BE2C (cell line): ENCODE data around the gene NR3C1.

ENCODE experiments used
- DNase-seq: peaks from one replicate; pipeline ENCODE4 v3.0.0-alpha.2; 2020
- H3K27me3 ChIP-seq: fragments of 250-450 bp; sonication (Bioruptor Pico); 2 replicates; pipeline ENCODE4 v1.5.1; 2020; ENCODE audit warnings: mild to moderate bottlenecking
- H3K36me3 ChIP-seq: fragments of 250-450 bp; sonication (Bioruptor Pico); 2 replicates; pipeline ENCODE4 v1.5.1; 2020; ENCODE audit warnings: mild to moderate bottlenecking
- H3K4me1 ChIP-seq: fragments of 250-450 bp; sonication (Bioruptor Pico); 2 replicates; pipeline ENCODE4 v1.5.1; 2020
- H3K4me3 ChIP-seq: 2 replicates; pipeline ENCODE4 v1.5.1; 2011; ENCODE audit warnings: low read depth, low read length
- H3K9me3 ChIP-seq: fragments of 250-450 bp; sonication (Bioruptor Pico); 2 replicates; pipeline ENCODE4 v1.5.1; 2020
- TF ChIP-seq, protein P1 (sequence below): IDR thresholded peaks from 2 replicates; pipeline ENCODE4 v1.5.1; 2012; ENCODE audit warnings: mild to moderate bottlenecking, low read depth, low read length

Gene NR3C1

DNA sequence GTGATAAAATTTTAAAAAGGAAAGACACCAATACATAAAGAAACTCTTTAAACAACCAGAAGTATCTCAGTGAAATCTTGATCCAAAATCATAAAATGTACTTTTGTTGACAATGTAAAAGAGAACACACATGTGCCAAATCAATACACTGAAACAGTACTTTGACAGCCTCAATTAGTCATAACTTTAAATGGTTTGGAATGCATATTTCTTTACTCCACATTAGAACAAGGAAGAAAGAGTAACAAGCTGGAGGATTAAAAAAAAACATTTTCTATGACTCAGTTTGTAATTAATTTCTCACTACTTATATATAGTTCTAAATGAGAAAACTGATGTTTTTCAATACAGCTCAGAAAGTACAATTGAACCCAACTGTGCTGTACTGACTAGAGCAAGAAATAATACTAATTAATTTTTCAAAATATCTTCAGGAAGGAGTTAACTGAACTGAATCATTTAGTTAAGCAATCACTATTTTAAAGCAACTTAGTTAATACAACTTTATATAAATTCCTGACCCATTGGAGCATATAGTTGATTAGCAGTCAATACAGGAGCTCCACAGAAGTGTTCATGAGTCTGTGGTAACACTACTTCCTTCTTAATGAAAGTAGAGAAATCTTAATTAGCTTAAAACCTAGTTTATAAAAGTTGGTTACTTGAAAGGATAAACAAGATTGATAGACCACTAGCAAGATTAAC lies 101.0 kb downstream of the NR3C1 start:
- H3K4me1 ChIP-seq = no peaks in the 10 kb centered on the region
- no peaks in the 10 kb centered on the region for H3K9me3 ChIP-seq
- TF ChIP-seq, protein P1, sequence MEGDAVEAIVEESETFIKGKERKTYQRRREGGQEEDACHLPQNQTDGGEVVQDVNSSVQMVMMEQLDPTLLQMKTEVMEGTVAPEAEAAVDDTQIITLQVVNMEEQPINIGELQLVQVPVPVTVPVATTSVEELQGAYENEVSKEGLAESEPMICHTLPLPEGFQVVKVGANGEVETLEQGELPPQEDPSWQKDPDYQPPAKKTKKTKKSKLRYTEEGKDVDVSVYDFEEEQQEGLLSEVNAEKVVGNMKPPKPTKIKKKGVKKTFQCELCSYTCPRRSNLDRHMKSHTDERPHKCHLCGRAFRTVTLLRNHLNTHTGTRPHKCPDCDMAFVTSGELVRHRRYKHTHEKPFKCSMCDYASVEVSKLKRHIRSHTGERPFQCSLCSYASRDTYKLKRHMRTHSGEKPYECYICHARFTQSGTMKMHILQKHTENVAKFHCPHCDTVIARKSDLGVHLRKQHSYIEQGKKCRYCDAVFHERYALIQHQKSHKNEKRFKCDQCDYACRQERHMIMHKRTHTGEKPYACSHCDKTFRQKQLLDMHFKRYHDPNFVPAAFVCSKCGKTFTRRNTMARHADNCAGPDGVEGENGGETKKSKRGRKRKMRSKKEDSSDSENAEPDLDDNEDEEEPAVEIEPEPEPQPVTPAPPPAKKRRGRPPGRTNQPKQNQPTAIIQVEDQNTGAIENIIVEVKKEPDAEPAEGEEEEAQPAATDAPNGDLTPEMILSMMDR = no peak
- DNase-seq = no peak
- H3K27me3 ChIP-seq = no peaks in the 10 kb centered on the region
- H3K36me3 ChIP-seq = no peaks in the 10 kb centered on the region
- H3K4me3 ChIP-seq = no peak overlapping the region

DNA sequence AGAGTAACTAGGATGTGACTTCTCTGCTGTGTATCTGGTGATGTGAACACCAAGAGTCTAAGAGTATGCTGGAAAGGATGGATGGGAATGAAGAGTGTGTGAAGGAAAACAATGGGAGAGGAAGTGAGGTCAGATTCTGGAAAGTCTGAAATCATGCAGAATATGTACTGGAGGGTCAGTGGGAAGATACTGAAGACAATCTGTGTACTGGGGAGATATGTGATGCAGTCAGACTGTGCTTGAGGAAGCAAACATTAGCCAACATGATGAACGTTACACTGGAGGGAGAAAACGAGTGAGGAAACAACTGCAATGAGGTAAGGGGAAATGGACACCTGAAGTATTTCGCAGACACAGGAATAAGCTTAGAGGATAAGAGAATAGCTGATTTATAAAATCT lies 105.7 kb downstream of the NR3C1 start:
- Histone ChIP-seq H3K9me3 (no peaks in the 10 kb centered on the region), H3K27me3 (no peaks in the 10 kb centered on the region), H3K4me3 (no peak overlapping the region), H3K36me3 (no peaks in the 10 kb centered on the region), H3K4me1 (no peaks in the 10 kb centered on the region)
- no peak for DNase-seq
- TF ChIP-seq, protein P1 = no peak

DNA sequence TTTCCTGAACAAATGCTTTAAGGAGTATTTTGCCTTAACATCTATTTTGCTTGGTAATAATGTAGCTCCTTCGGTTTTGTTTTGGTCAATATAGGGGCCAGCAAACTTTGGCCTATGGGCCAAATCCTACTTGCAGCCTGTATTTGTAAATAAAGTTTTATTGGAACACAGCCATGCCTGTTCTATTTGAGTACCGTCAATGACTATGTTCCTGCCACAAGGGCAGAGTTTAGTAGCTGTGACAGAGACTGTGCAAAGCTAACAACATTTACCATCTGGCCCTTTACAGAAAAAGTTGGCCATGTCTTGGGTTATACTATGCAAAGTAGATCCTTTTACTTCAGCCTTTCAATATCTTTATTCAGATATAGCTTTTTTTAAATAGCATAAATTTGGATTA lies 113.4 kb downstream of the NR3C1 start:
- H3K4me1 ChIP-seq = no peaks in the 10 kb centered on the region
- no peaks in the 10 kb centered on the region for H3K27me3 ChIP-seq
- no peak for DNase-seq
- no peaks in the 10 kb centered on the region for H3K9me3 ChIP-seq
- TF ChIP-seq, protein P1 = no peak
- H3K4me3 ChIP-seq = no peak overlapping the region
- no peaks in the 10 kb centered on the region for H3K36me3 ChIP-seq

DNA sequence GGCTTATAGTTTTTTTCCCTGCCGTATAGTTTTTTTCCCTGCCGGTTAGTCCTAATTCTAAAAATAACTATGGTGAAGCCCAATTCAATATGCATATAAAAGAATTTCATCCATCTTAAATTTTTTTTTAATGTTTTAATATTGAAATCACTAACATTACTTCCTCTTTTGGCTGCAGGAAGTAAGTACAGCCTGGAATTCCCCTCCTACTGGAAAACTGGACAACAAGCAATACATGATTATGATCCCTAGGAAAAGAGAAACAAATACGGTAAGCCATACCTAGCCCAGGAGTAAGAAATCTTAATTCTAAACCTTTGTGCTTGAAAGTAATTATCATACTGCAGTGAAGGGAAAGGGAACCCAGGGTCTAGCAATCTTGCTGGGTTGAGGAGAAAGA lies 119.0 kb downstream of the NR3C1 start:
- TF ChIP-seq, protein P1 = no peak
- DNase-seq = no peak
- no peaks in the 10 kb centered on the region for H3K27me3 ChIP-seq
- no peaks in the 10 kb centered on the region for H3K9me3 ChIP-seq
- no peaks in the 10 kb centered on the region for H3K36me3 ChIP-seq
- H3K4me3 ChIP-seq = no peak overlapping the region
- no peaks in the 10 kb centered on the region for H3K4me1 ChIP-seq

DNA sequence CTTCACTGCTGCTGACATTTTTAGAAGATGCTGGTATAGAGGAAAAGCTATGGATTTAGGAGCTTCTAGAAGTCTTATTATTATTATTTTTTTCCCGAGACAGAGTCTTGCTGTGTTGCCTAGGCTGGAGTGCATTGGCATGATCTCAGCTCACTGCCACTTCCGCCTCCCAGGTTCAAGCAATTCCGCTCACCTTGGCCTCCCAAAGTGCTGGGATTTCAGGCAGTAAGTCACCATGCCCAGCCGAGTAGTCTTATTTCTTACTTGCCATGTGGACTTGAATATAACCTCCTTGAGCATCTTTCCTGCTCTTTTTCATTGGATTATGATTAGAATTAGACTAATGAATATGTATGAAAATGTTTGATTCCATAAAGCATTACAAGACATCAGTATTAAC lies 119.5 kb downstream of the NR3C1 start:
- Histone ChIP-seq H3K36me3 (no peaks in the 10 kb centered on the region), H3K4me1 (no peaks in the 10 kb centered on the region), H3K27me3 (no peaks in the 10 kb centered on the region), H3K4me3 (no peak overlapping the region), H3K9me3 (no peaks in the 10 kb centered on the region)
- TF ChIP-seq, protein P1 = no peak
- no peak for DNase-seq

DNA sequence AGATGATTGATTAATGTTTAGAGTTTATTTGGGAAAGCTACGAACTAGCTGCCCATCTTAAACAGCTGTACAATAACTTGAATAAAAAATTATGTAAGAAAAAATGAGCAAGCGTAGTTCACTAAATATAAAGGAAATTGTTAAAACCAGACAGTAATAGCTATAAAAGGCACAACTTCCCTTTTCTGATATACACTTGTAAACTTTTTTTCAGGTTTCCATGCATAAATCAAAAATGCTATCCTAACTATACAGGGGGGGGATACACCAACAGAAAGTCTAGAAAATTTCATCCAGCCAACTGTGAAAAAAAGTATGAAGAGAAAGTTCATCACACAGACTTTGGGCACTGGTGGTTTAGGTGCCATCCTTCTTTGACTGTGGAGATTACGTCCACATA lies 122.3 kb downstream of the NR3C1 start:
- no peaks in the 10 kb centered on the region for H3K36me3 ChIP-seq
- TF ChIP-seq, protein P1 = no peak
- no peaks in the 10 kb centered on the region for H3K9me3 ChIP-seq
- H3K4me3 ChIP-seq = no peak overlapping the region
- DNase-seq = no peak
- H3K27me3 ChIP-seq = no peaks in the 10 kb centered on the region
- no peaks in the 10 kb centered on the region for H3K4me1 ChIP-seq
